ENCODE data around the gene HES1. TPM values are rescaled to one million over a fixed set of nuclear protein-coding genes. Genes with fewer than 3 reads are reported as not detected.

Gene HES1
- total and polyA plus RNA-seq, 2 experiments from 2014 or later, result 10.3 to 13.8 TPM

DNA sequence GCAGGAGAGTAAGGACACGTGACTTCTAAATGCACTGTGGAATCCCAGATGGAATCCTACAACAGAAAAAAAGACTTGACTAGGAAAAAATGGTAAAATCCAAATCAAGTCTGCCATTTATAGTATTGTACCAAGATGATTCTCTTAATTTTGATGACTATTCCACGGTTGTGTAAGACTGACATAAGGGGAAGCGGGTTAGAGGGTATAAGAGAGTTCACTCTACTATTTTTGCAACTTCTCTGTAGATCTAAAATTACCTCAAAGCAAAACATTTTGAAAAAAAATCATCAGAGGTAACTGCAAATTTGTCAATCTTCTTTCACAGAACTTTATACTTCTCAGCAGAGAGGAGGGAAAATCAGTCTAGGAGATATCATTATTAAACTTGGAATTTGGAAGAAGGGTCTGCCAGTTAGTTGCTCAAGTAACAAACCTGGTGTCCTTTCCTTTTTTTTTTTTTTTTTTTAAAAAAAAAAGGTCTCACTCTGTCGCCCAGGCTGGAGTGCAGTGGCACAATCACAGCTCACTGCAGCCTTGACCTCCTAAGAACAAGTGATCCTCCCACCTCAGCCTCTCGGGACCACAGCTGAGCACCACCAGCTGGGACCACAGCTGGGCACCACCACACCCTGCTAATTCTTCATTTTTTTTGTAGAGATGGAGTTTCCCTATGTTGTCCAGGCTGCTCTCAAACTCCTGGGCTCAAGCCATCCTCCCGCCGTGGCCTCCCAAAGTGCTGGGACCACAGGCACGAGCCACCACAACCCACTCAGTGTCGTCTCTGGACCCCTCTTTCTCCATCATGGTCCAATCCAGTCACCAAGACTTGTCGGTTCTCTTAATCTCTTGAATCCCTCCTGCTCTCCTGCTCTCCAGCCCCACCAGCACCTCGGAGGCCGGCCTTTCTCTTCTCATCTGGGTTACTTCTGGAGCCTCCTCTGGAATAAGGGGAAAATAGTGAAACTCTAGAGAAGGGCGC, 14.9 kb upstream of the HES1 start:
- Histone ChIP-seq H3K4me2 (ENCODE audit: unreplicated experiment) (no peak overlapping the region), H3K36me3 (ENCODE audit: low read depth) (no peaks in the 10 kb centered on the region), H3K27me3 (replicated peaks; ENCODE audit: insufficient read depth) (peaks cover 22% of the 10 kb centered on the region), H3K79me2 (ENCODE audit: insufficient read depth) (no peaks in the 10 kb centered on the region), H3K4me1 (ENCODE audit: insufficient read depth) (no peaks in the 10 kb centered on the region), H2AFZ (no peak overlapping the region), H3K9me3 (ENCODE audit: low read depth) (no peaks in the 10 kb centered on the region), H3K9ac (no peak overlapping the region), H3K4me3 (no peak overlapping the region), H3K9me2 (ENCODE audit: insufficient read depth) (no peaks in the 10 kb centered on the region), H3K27ac (no peak overlapping the region), H3F3A (ENCODE audit: insufficient read depth) (no peaks in the 10 kb centered on the region), H4K20me1 (ENCODE audit: insufficient read depth) (no peaks in the 10 kb centered on the region)
- no peak for DNase-seq
- in situ Hi-C loops (cut with MboI), result no loop called here
- 76 to 79% methylated on average over 11 to 13 of the region's 13 CpGs for WGBS, 2 experiments (ENCODE audit: low coverage in 1 of 2, low lambda C conversion rate in 2 of 2, missing lambda C conversion rate in 2 of 2)
- no peak for TF ChIP-seq EZH2 (IDR thresholded peaks at IDR 0.05; ENCODE audit: insufficient read depth, poor library complexity, severe bottlenecking)
- TF ChIP-seq EZH2phosphoT487 (IDR thresholded peaks at IDR 0.05; ENCODE audit: insufficient read depth, low read depth), result no peak

DNA sequence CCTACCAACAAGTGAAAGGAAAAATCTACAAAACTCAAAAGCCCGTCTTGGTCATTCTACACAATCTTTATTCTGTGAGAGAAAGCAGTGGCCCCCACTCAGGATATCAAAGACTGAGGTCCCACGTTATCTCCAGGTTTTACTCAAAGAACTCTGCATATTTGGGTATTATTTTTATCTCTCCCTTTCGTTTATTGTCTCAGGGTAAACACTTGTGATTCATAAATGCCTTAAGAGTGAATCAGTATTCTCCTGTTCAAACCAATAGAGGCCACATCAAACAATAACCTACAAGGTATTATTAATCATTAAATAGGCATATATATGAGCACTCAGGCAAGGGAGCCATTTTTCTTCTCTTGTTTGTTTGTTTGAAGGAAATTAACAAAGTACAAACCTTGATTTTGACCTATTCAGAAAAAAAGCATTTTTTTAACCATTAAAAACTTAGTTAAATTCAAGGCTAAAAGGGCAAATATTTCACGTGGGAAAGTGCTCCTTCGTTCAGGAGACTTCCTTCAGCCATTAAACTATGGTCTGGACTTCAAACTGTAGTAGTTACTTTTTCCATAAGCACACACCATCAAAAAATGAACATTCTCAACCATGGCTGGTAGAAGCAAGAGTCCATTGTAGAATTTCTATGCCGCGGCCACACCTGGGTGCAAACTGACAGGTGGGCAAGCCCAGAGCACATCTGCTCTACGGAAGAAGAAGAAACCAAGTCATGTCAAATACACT, 13.9 kb upstream of the HES1 start:
- no peak for TF ChIP-seq EZH2phosphoT487 (IDR thresholded peaks at IDR 0.05; ENCODE audit: insufficient read depth, low read depth)
- TF ChIP-seq EZH2 (IDR thresholded peaks at IDR 0.05; ENCODE audit: insufficient read depth, poor library complexity, severe bottlenecking), result no peak
- in situ Hi-C loops (cut with MboI), result no loop called here
- peak; percentile 55 for DNase-seq
- H3K79me2 ChIP-seq (ENCODE audit: insufficient read depth), result no peaks in the 10 kb centered on the region
- no peak overlapping the region for H3K27ac ChIP-seq
- H3K27me3 ChIP-seq (replicated peaks; ENCODE audit: insufficient read depth), result peaks cover 20% of the 10 kb centered on the region
- no peak overlapping the region for H2AFZ ChIP-seq
- no peaks in the 10 kb centered on the region for H3K9me3 ChIP-seq (ENCODE audit: low read depth)
- no peaks in the 10 kb centered on the region for H4K20me1 ChIP-seq (ENCODE audit: insufficient read depth)
- WGBS, 2 experiments (ENCODE audit: low coverage in 1 of 2, low lambda C conversion rate in 2 of 2, missing lambda C conversion rate in 2 of 2), result 59 to 66% methylated on average over 8 of the region's 8 CpGs
- no peaks in the 10 kb centered on the region for H3F3A ChIP-seq (ENCODE audit: insufficient read depth)
- H3K9ac ChIP-seq, result no peak overlapping the region
- H3K4me1 ChIP-seq (ENCODE audit: insufficient read depth), result no peaks in the 10 kb centered on the region
- no peak overlapping the region for H3K4me2 ChIP-seq (ENCODE audit: unreplicated experiment)
- no peaks in the 10 kb centered on the region for H3K36me3 ChIP-seq (ENCODE audit: low read depth)
- no peaks in the 10 kb centered on the region for H3K9me2 ChIP-seq (ENCODE audit: insufficient read depth)
- no peak overlapping the region for H3K4me3 ChIP-seq

DNA sequence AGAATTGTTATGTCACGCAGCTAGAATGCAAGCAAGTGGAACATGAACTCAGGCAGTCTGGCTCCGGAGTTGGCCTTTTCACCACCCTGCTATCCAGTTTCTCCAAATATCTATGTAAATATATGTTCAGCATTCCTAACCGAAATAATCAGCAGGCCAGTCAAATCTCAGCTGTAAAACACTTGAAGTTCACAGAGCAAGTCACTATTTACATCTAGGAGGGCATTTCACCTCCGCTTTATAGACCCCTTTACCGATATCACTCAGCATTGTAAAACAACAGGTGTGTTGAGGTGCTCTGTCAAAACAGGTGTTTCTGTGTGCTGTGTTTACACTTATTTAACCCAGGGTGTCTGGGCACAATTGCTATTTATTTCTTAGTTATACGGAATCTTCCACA, 12.2 kb upstream of the HES1 start:
- H3K27me3 ChIP-seq (replicated peaks; ENCODE audit: insufficient read depth), result peaks cover 18% of the 10 kb centered on the region
- WGBS, 2 experiments (ENCODE audit: low coverage in 1 of 2, low lambda C conversion rate in 2 of 2, missing lambda C conversion rate in 2 of 2), result 78 to 80% methylated on average over 6 of the region's 6 CpGs
- in situ Hi-C loops (cut with MboI), result no loop called here

DNA sequence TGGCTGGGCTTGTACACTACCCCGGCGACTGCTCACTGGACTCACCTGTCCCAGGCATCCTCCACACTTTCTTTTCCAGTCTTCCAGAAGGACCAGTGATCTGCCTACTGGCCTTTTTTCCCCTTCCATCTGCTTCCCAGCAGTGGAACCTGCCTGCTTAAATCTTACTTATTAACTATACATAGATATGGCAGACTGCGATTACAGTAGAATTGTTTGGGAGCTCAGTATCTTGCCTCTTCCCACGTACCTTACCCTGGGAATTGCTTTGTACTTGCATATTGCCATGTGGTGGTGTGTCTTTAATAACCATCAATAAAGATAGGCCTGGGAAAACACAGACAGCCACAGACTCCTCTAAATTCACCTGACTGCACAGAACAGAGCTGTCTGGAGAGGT, 11.8 kb upstream of the HES1 start:
- no peaks in the 10 kb centered on the region for H3K36me3 ChIP-seq (ENCODE audit: low read depth)
- no peaks in the 10 kb centered on the region for H3F3A ChIP-seq (ENCODE audit: insufficient read depth)
- H3K79me2 ChIP-seq (ENCODE audit: insufficient read depth), result no peaks in the 10 kb centered on the region
- H3K27me3 ChIP-seq (replicated peaks; ENCODE audit: insufficient read depth), result peaks cover 16% of the 10 kb centered on the region
- no peak overlapping the region for H3K4me3 ChIP-seq
- no peak overlapping the region for H3K9ac ChIP-seq
- H3K9me2 ChIP-seq (ENCODE audit: insufficient read depth), result no peaks in the 10 kb centered on the region
- H2AFZ ChIP-seq, result no peak overlapping the region
- no peak for DNase-seq
- no peak overlapping the region for H3K4me2 ChIP-seq (ENCODE audit: unreplicated experiment)
- in situ Hi-C loops (cut with MboI), result no loop called here
- H3K4me1 ChIP-seq (ENCODE audit: insufficient read depth), result no peaks in the 10 kb centered on the region
- TF ChIP-seq EZH2phosphoT487 (IDR thresholded peaks at IDR 0.05; ENCODE audit: insufficient read depth, low read depth), result no peak
- no peak for TF ChIP-seq EZH2 (IDR thresholded peaks at IDR 0.05; ENCODE audit: insufficient read depth, poor library complexity, severe bottlenecking)
- 88 to 90% methylated on average over 4 of the region's 4 CpGs for WGBS, 2 experiments (ENCODE audit: low coverage in 1 of 2, low lambda C conversion rate in 2 of 2, missing lambda C conversion rate in 2 of 2)
- no peak overlapping the region for H3K27ac ChIP-seq
- no peaks in the 10 kb centered on the region for H3K9me3 ChIP-seq (ENCODE audit: low read depth)
- H4K20me1 ChIP-seq (ENCODE audit: insufficient read depth), result no peaks in the 10 kb centered on the region

More for the DNA sequence above, 12.2 kb upstream of the HES1 start:
- no peaks in the 10 kb centered on the region for H3F3A ChIP-seq (ENCODE audit: insufficient read depth)
- no peak overlapping the region for H2AFZ ChIP-seq
- H3K9me3 ChIP-seq (ENCODE audit: low read depth), result no peaks in the 10 kb centered on the region
- no peak overlapping the region for H3K4me2 ChIP-seq (ENCODE audit: unreplicated experiment)
- no peaks in the 10 kb centered on the region for H4K20me1 ChIP-seq (ENCODE audit: insufficient read depth)
- H3K9me2 ChIP-seq (ENCODE audit: insufficient read depth), result no peaks in the 10 kb centered on the region
- no peak for TF ChIP-seq EZH2phosphoT487 (IDR thresholded peaks at IDR 0.05; ENCODE audit: insufficient read depth, low read depth)
- H3K4me1 ChIP-seq (ENCODE audit: insufficient read depth), result no peaks in the 10 kb centered on the region
- H3K4me3 ChIP-seq, result no peak overlapping the region
- no peaks in the 10 kb centered on the region for H3K36me3 ChIP-seq (ENCODE audit: low read depth)
- no peak for DNase-seq
- no peaks in the 10 kb centered on the region for H3K79me2 ChIP-seq (ENCODE audit: insufficient read depth)
- no peak overlapping the region for H3K9ac ChIP-seq
- H3K27ac ChIP-seq, result no peak overlapping the region

Measured in GM23248 (cell line).